Raji (cell line): ENCODE results near the gene MAST3.

Source experiments
- POLR2A ChIP-seq: IDR thresholded peaks from 2 replicates; pipeline ENCODE4 v1.6.1; 2011; ENCODE audit warnings: low read depth, low read length, control low read depth; ENCODE audit not compliant: insufficient read depth

Gene MAST3

GRCh38 chr19:18117692-18118378 lies 20.3 kb downstream of the MAST3 start:
- no peak; the same call in 1 of the 2 replicates for TF ChIP-seq POLR2A

- TF ChIP-seq POLR2A = no peak
These were observed 20.9 kb downstream of the MAST3 start for GRCh38 chr19:18118420-18119012.

GRCh38 chr19:18119013-18119716 lies 21.6 kb downstream of the MAST3 start:
- TF ChIP-seq POLR2A = no peak

- TF ChIP-seq POLR2A = no peak
These were observed 22.1 kb downstream of the MAST3 start for GRCh38 chr19:18119717-18120105.

GRCh38 chr19:18120127-18120526 lies 22.5 kb downstream of the MAST3 start:
- TF ChIP-seq POLR2A = no peak

GRCh38 chr19:18121166-18121565 lies 23.6 kb downstream of the MAST3 start:
- no peak for TF ChIP-seq POLR2A

GRCh38 chr19:18122424-18122823 lies 24.8 kb downstream of the MAST3 start:
- no peak for TF ChIP-seq POLR2A

- no peak for TF ChIP-seq POLR2A
These were observed 25.6 kb downstream of the MAST3 start for GRCh38 chr19:18122860-18123795.

GRCh38 chr19:18123819-18124218 lies 26.2 kb downstream of the MAST3 start:
- TF ChIP-seq POLR2A = no peak

GRCh38 chr19:18126097-18126496 lies 28.5 kb downstream of the MAST3 start:
- no peak for TF ChIP-seq POLR2A

GRCh38 chr19:18128044-18128443 lies 30.5 kb downstream of the MAST3 start:
- TF ChIP-seq POLR2A = no peak

GRCh38 chr19:18128805-18129204 lies 31.2 kb downstream of the MAST3 start:
- TF ChIP-seq POLR2A = no peak

- no peak for TF ChIP-seq POLR2A
These were observed 33.1 kb downstream of the MAST3 start for GRCh38 chr19:18130523-18131242.

GRCh38 chr19:18131841-18132596 lies 34.4 kb downstream of the MAST3 start:
- no peak for TF ChIP-seq POLR2A
